HepG2 (cell line): ENCODE data around the gene GPC6. TPM values are rescaled to one million over a fixed set of nuclear protein-coding genes. Genes with fewer than 3 reads are reported as not detected.

Source experiments
- ATAC-seq: fragments of 200-7000 bp; cut with Tn5 transposase; 3 replicates; pipeline ENCODE4 v1.9.1; 2020; ENCODE audit warnings: mild to moderate bottlenecking, moderate library complexity
- BruUV-seq: library from RNA; stranded (reverse); fragments of 400-500 nt; replicated peaks from 2 replicates; lab custom pipeline; 2021; lab: Mats Ljungman, UMichigan
- CTCF ChIA-PET: fragments of 300-600 bp; formaldehyde crosslinking; extraction: SDS; loops from one replicate; lab custom pipeline; 2021; ENCODE audit warnings: low total read pairs, inconsistent platforms, low intra/inter-chr PET ratio; lab: Yijun Ruan, JAX
- POLR2A ChIA-PET: fragments of 350-600 bp; sonication (Branson Sonifier 250); formaldehyde crosslinking; loops from one replicate; lab custom pipeline; 2020; ENCODE audit warnings: antibody characterized with exemption, inconsistent platforms; lab: Yijun Ruan, JAX
- DNase-seq: peaks from one replicate; pipeline ENCODE4 v3.0.0-alpha.2; 2015; ENCODE audit warnings: low spot score
- FAIRE-seq: peaks from 3 replicates; lab custom pipeline; 2011; peaks lifted over from hg19 to GRCh38; lab: Jason Lieb, UNC
- H2AFZ ChIP-seq: one replicate; pipeline ENCODE4 v1.6.1; 2011; ENCODE audit warnings: low read length, inconsistent platforms
- H3K27ac ChIP-seq: fragments of 300-600 bp; 3 replicates; pipeline ENCODE4 v1.8.0; 2011; ENCODE audit warnings: mixed run types, mild to moderate bottlenecking, mixed read lengths, low read length, inconsistent platforms; ENCODE audit not compliant: insufficient read depth; ENCODE audit errors: extremely low read length
- H3K27me3 ChIP-seq, 2 experiments: fragments of 200-600 bp in 1 of 2; 2 replicates in 1 of 2; 3 replicates in 1 of 2; pipeline versions ENCODE4 v1.6.0 to v1.8.0; 2011; ENCODE audit warnings: low read length in 2 of 2, mild to moderate bottlenecking in 2 of 2, moderate library complexity in 2 of 2, inconsistent platforms in 1 of 2; ENCODE audit not compliant: insufficient read depth in 2 of 2, control insufficient read depth in 1 of 2
- H3K36me3 ChIP-seq, 2 experiments: fragments of 200-600 bp in 1 of 2; replicated peaks in 1 of 2; 2 replicates in 1 of 2; 3 replicates in 1 of 2; pipeline versions ENCODE4 v1.5.1 to v1.8.0; 2011; ENCODE audit warnings: low read length in 2 of 2, inconsistent platforms in 1 of 2; ENCODE audit not compliant: insufficient read depth in 2 of 2, control insufficient read depth in 1 of 2
- H3K4me1 ChIP-seq: 2 replicates; pipeline ENCODE4 v1.5.1; 2012; ENCODE audit warnings: low read length, inconsistent platforms; ENCODE audit not compliant: insufficient read depth
- H3K4me2 ChIP-seq: 2 replicates; pipeline ENCODE4 v1.6.0; 2011; ENCODE audit warnings: low read depth, low read length, inconsistent platforms
- H3K4me3 ChIP-seq, 3 experiments: fragments of 200-600 bp in 1 of 3; sonication (generic), shearing (Covaris generic) in 1 of 3; replicated peaks in 1 of 3; 2 replicates each; pipeline ENCODE4 v1.5.1; 2011 to 2016; ENCODE audit warnings: low read length in 3 of 3, inconsistent platforms in 2 of 3, low read depth in 2 of 3, mild to moderate bottlenecking in 2 of 3, control low read depth in 1 of 3, mixed read lengths in 1 of 3; ENCODE audit not compliant: insufficient read depth in 1 of 3
- H3K79me2 ChIP-seq: one replicate; pipeline ENCODE4 v1.6.1; 2011; ENCODE audit warnings: low read length, inconsistent platforms; ENCODE audit not compliant: insufficient read depth
- H3K9ac ChIP-seq: 2 replicates; pipeline ENCODE4 v1.6.0; 2011; ENCODE audit warnings: mild to moderate bottlenecking, low read depth, low read length, inconsistent platforms; ENCODE audit not compliant: insufficient read depth
- H3K9me3 ChIP-seq: 2 replicates; pipeline ENCODE4 v1.5.1; 2012; ENCODE audit warnings: mild to moderate bottlenecking, low read length
- H4K20me1 ChIP-seq: 2 replicates; pipeline ENCODE4 v1.6.0; 2011; ENCODE audit warnings: inconsistent platforms, mild to moderate bottlenecking, low read length, moderate library complexity; ENCODE audit not compliant: insufficient read depth
- FOXP4 ChIP-seq: sonication (generic); formaldehyde crosslinking; IDR thresholded peaks from 2 replicates; pipeline ENCODE4 v1.4.0; 2020; ENCODE audit warnings: missing genetic modification reagents
- GFI1 ChIP-seq: sonication (generic); formaldehyde crosslinking; IDR thresholded peaks from 2 replicates; pipeline ENCODE4 v1.5.0; 2020; ENCODE audit warnings: missing genetic modification reagents, mild to moderate bottlenecking, borderline replicate concordance
- KLF12 ChIP-seq: sonication (generic); formaldehyde crosslinking; IDR thresholded peaks from 2 replicates; pipeline ENCODE4 v1.4.0; 2020; ENCODE audit warnings: missing genetic modification reagents, borderline replicate concordance
- MYNN ChIP-seq: sonication (generic); formaldehyde crosslinking; IDR thresholded peaks from 2 replicates; pipeline ENCODE4 v1.4.0; 2020; ENCODE audit warnings: mild to moderate bottlenecking, low read depth, missing genetic modification reagents
- RBAK ChIP-seq: sonication (generic); formaldehyde crosslinking; IDR thresholded peaks from 2 replicates; pipeline ENCODE4 v1.5.1; 2020; ENCODE audit warnings: mild to moderate bottlenecking, missing genetic modification reagents
- SNRNP70 ChIP-seq: fragments of 200-400 bp; formaldehyde crosslinking; IDR thresholded peaks from 2 replicates; pipeline ENCODE4 v1.6.1; 2017; ENCODE audit warnings: mild to moderate bottlenecking, low read depth, low read length, moderate library complexity
- SRY ChIP-seq: sonication (generic); formaldehyde crosslinking; IDR thresholded peaks from 2 replicates; pipeline ENCODE4 v1.8.0; 2022; ENCODE audit warnings: mild to moderate bottlenecking, missing genetic modification reagents
- ZBTB8A ChIP-seq: sonication (generic); formaldehyde crosslinking; IDR thresholded peaks from 2 replicates; pipeline ENCODE4 v1.4.0; 2020; ENCODE audit warnings: mild to moderate bottlenecking, low read depth, missing genetic modification reagents, borderline replicate concordance
- ZFYVE20 ChIP-seq: sonication (generic); formaldehyde crosslinking; IDR thresholded peaks from 2 replicates; pipeline ENCODE4 v1.8.0; 2023; ENCODE audit warnings: low read depth, mild to moderate bottlenecking, moderate library complexity, missing genetic modification reagents, borderline replicate concordance
- ZNF672 ChIP-seq: sonication (generic); formaldehyde crosslinking; IDR thresholded peaks from 2 replicates; pipeline ENCODE4 v1.8.1; 2022; ENCODE audit warnings: missing genetic modification reagents
- ZNF761 ChIP-seq: sonication (generic); formaldehyde crosslinking; conservative IDR thresholded peaks from 2 replicates; pipeline ENCODE4 v1.4.0; 2020; ENCODE audit warnings: mild to moderate bottlenecking, missing genetic modification reagents
- WGBS: methylation state at CpG from one replicate; pipeline ENCODE4 v1.1.6; 2017; ENCODE audit warnings: low lambda C conversion rate; 5-methylcytosine and 5-hydroxymethylcytosine counted together
- in situ Hi-C: cut with HindIII; loops from 2 replicates; pipeline ENCODE4 v1.10.0; 2017; ENCODE audit warnings: low pct_unique_long_range_greater_than_20kb; ENCODE audit not compliant: extremely low pct_ligation_motif_present
- intact Hi-C: fragments of 100-400 bp; cut with micrococcal nuclease; formaldehyde crosslinking; loops from one replicate; pipeline ENCODE4 v1.10.0; 2022; ENCODE audit not compliant: unreplicated experiment
- polyA plus RNA-seq, 8 experiments: library from polyadenylated mRNA; depleted of rRNA in 3 of 8; stranded (reverse) in 7 of 8; unstranded in 1 of 8; fragments of >200 nt; fragmentation: Illumina TruSeq in 4 of 8; extraction: Trizol in 4 of 8; gene quantifications; 2 replicates each; pipeline versions ENCODE4 v1.2.1 to v1.2.3, GENCODE V29; 2011 to 2016; ENCODE audit warnings: low read depth in 4 of 8, missing spikeins in 1 of 8, mixed read lengths in 1 of 8; ENCODE audit not compliant: insufficient read depth in 1 of 8
- total RNA-seq, 5 experiments: library from RNA; depleted of rRNA; stranded (reverse); fragments of >200 nt; fragmentation: Illumina TruSeq; extraction: Trizol; gene quantifications; 2 replicates each; pipeline ENCODE4 v1.2.3, GENCODE V29; 2016; ENCODE audit warnings: low read depth in 1 of 5
- TF ChIP-seq, protein P1 (sequence below): sonication (generic); formaldehyde crosslinking; IDR thresholded peaks from 2 replicates; pipeline ENCODE4 v1.5.0; 2020; ENCODE audit warnings: mild to moderate bottlenecking, missing genetic modification reagents, borderline replicate concordance
- TF ChIP-seq, protein P2 (sequence below): sonication (generic); formaldehyde crosslinking; conservative IDR thresholded peaks from 2 replicates; pipeline ENCODE4 v1.8.0; 2022; ENCODE audit warnings: missing genetic modification reagents

The GPC6 gene
- total and polyA plus RNA-seq, 2 of the 13 experiments (the other 11 are each of a cell fraction or from before 2014, with no cell fraction given) = 24.5 to 33.9 TPM

- POLR2A ChIA-PET = no interaction called here
- Histone ChIP-seq H3K4me1 (no peaks in the 10 kb centered on the region), H3K79me2 (no peaks in the 10 kb centered on the region), H3K27me3 (no peaks in the 10 kb centered on the region), H4K20me1 (no peaks in the 10 kb centered on the region), H3K36me3 (no peaks in the 10 kb centered on the region), H3K4me3 (no peak overlapping the region), H2AFZ (no peak overlapping the region), H3K27ac (no peak overlapping the region), H3K9me3 (no peaks in the 10 kb centered on the region), H3K9ac (no peak overlapping the region), H3K4me2 (no peak overlapping the region)
- BruUV-seq = no TSS peak
- intact Hi-C loops = no loop called here
- in situ Hi-C loops = no loop called here
- WGBS = 100% methylated on average over 1 of the region's 1 CpG
- DNase-seq (no peak), FAIRE-seq (no peak), ATAC-seq (no peak)
- CTCF ChIA-PET = no interaction called here
- TF ChIP-seq ZBTB8A (CRISPR knock-in tag) = no peak
- TF ChIP-seq KLF12 = no peak
- TF ChIP-seq ZFYVE20 (CRISPR knock-in tag) = no peak
- TF ChIP-seq SRY = no peak
- TF ChIP-seq GFI1 (CRISPR knock-in tag) = no peak
- TF ChIP-seq ZNF672 (CRISPR knock-in tag) = no peak
- TF ChIP-seq, protein P1, sequence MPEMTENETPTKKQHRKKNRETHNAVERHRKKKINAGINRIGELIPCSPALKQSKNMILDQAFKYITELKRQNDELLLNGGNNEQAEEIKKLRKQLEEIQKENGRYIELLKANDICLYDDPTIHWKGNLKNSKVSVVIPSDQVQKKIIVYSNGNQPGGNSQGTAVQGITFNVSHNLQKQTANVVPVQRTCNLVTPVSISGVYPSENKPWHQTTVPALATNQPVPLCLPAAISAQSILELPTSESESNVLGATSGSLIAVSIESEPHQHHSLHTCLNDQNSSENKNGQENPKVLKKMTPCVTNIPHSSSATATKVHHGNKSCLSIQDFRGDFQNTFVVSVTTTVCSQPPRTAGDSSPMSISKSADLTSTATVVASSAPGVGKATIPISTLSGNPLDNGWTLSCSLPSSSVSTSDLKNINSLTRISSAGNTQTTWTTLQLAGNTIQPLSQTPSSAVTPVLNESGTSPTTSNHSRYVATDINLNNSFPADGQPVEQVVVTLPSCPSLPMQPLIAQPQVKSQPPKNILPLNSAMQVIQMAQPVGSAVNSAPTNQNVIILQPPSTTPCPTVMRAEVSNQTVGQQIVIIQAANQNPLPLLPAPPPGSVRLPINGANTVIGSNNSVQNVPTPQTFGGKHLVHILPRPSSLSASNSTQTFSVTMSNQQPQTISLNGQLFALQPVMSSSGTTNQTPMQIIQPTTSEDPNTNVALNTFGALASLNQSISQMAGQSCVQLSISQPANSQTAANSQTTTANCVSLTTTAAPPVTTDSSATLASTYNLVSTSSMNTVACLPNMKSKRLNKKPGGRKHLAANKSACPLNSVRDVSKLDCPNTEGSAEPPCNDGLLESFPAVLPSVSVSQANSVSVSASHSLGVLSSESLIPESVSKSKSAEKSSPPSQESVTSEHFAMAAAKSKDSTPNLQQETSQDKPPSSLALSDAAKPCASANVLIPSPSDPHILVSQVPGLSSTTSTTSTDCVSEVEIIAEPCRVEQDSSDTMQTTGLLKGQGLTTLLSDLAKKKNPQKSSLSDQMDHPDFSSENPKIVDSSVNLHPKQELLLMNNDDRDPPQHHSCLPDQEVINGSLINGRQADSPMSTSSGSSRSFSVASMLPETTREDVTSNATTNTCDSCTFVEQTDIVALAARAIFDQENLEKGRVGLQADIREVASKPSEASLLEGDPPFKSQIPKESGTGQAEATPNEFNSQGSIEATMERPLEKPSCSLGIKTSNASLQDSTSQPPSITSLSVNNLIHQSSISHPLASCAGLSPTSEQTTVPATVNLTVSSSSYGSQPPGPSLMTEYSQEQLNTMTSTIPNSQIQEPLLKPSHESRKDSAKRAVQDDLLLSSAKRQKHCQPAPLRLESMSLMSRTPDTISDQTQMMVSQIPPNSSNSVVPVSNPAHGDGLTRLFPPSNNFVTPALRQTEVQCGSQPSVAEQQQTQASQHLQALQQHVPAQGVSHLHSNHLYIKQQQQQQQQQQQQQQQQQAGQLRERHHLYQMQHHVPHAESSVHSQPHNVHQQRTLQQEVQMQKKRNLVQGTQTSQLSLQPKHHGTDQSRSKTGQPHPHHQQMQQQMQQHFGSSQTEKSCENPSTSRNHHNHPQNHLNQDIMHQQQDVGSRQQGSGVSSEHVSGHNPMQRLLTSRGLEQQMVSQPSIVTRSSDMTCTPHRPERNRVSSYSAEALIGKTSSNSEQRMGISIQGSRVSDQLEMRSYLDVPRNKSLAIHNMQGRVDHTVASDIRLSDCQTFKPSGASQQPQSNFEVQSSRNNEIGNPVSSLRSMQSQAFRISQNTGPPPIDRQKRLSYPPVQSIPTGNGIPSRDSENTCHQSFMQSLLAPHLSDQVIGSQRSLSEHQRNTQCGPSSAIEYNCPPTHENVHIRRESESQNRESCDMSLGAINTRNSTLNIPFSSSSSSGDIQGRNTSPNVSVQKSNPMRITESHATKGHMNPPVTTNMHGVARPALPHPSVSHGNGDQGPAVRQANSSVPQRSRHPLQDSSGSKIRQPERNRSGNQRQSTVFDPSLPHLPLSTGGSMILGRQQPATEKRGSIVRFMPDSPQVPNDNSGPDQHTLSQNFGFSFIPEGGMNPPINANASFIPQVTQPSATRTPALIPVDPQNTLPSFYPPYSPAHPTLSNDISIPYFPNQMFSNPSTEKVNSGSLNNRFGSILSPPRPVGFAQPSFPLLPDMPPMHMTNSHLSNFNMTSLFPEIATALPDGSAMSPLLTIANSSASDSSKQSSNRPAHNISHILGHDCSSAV = no peak
- TF ChIP-seq RBAK (CRISPR knock-in tag) = no peak
- no peak for TF ChIP-seq FOXP4
- no peak for TF ChIP-seq SNRNP70
- TF ChIP-seq ZNF761 (CRISPR knock-in tag) = no peak
- TF ChIP-seq MYNN = no peak
- TF ChIP-seq, protein P2, sequence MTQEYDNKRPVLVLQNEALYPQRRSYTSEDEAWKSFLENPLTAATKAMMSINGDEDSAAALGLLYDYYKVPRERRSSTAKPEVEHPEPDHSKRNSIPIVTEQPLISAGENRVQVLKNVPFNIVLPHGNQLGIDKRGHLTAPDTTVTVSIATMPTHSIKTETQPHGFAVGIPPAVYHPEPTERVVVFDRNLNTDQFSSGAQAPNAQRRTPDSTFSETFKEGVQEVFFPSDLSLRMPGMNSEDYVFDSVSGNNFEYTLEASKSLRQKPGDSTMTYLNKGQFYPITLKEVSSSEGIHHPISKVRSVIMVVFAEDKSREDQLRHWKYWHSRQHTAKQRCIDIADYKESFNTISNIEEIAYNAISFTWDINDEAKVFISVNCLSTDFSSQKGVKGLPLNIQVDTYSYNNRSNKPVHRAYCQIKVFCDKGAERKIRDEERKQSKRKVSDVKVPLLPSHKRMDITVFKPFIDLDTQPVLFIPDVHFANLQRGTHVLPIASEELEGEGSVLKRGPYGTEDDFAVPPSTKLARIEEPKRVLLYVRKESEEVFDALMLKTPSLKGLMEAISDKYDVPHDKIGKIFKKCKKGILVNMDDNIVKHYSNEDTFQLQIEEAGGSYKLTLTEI (CRISPR knock-in tag) = no peak
Measured at GRCh38 chr13:93625536-93625935, 398.9 kb downstream of the GPC6 start.
